ENCODE data around the gene ANTXRL.

DNA sequence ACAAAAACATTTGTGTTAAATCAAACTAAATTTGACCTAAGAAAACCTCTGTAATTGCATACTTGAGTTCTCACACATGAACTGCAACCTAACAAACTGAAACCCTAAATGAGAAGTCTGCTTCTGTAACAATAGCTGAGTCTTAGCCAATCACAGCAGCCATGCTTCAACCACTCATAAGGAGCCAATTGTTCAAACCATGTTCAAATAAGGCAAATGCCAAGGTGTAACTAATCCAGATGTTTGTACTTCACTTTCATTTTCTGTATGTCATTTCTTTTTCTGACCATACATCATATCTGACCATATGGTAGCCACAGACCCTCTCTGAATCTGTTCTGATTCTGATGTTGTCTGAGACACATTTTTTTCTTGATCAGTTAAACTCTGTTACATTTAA, 47.5 kb upstream of the ANTXRL start:
- no peak for TF ChIP-seq POLR2A (IDR thresholded peaks at IDR 0.05)
- TF ChIP-seq, protein P1, sequence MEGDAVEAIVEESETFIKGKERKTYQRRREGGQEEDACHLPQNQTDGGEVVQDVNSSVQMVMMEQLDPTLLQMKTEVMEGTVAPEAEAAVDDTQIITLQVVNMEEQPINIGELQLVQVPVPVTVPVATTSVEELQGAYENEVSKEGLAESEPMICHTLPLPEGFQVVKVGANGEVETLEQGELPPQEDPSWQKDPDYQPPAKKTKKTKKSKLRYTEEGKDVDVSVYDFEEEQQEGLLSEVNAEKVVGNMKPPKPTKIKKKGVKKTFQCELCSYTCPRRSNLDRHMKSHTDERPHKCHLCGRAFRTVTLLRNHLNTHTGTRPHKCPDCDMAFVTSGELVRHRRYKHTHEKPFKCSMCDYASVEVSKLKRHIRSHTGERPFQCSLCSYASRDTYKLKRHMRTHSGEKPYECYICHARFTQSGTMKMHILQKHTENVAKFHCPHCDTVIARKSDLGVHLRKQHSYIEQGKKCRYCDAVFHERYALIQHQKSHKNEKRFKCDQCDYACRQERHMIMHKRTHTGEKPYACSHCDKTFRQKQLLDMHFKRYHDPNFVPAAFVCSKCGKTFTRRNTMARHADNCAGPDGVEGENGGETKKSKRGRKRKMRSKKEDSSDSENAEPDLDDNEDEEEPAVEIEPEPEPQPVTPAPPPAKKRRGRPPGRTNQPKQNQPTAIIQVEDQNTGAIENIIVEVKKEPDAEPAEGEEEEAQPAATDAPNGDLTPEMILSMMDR (IDR thresholded peaks at IDR 0.05): no peak
- TF ChIP-seq POLR2AphosphoS5 (IDR thresholded peaks at IDR 0.05): no peak
- no peak for TF ChIP-seq EP300 (IDR thresholded peaks at IDR 0.05; ENCODE audit: low read depth)

Measured in transverse colon (tissue), 4 donors.